Measurements from ENCODE around the gene AIP.

DNA sequence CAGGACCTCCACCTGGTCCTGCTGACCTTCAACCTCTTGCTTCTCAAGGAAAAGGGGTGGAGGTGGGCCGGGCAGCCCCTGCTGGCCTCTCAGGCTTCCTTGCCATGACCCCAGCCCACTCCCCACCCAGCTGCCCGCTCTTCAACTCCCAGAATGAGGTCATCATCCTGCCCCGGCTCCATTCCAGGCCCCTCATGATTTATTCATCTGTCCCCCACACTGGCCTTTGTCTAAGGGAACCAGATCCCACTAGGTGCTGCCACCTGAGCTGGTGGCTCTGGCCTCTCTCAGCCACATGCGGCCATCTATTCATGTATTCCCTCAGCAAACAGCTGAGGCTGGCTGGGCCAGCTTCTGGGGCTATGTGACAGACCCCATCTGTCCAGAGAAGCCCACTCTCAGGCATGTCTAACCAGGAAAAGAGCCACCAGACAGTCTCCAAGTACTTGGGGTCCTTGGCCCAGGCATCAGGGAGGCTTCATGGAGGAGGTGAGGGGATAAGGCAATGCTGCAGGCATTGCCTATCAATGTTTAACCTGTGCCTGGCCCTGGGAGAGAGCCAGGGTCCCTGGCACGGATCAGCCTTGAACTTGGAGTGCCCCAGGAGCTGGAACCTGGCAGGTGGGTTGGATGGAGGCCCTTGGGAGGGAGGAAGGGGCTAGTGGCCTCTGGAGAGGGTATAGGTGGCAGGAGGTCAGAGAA lies 42.6 kb downstream of the AIP start:
- TF ChIP-seq PAX5 (IDR thresholded peaks at IDR 0.05; ENCODE audit: insufficient read depth, low read length, severe bottlenecking) (no peak), TAF1 (IDR thresholded peaks at IDR 0.05; ENCODE audit: low read depth, low read length) (no peak), POLR2A (IDR thresholded peaks at IDR 0.05; ENCODE audit: low read depth, low read length) (no peak), POU2F2 (IDR thresholded peaks at IDR 0.05; ENCODE audit: low read depth, low read length) (no peak), POLR2AphosphoS5 (IDR thresholded peaks at IDR 0.05; ENCODE audit: low read depth, low read length) (no peak)
